ENCODE results near the gene NCOA7.

Gene NCOA7

GRCh38 chr6:125819535-125820326 is 29.0 kb downstream of the NCOA7 start:
- Histone ChIP-seq H3K9me3 (ENCODE audit: low read depth, low read length) (no peaks in the 10 kb centered on the region), H3K9ac (ENCODE audit: insufficient read length) (no peak overlapping the region), H3K27ac (no peak overlapping the region), H3K4me3 (no peak overlapping the region), H3K36me3 (ENCODE audit: insufficient read depth, low read length) (no peaks in the 10 kb centered on the region)
- TF ChIP-seq EZH2 (IDR thresholded peaks at IDR 0.05) (no peak), FOXP2 (optimal IDR thresholded peaks at IDR 0.05; ENCODE audit: control extremely low read depth, extremely low read length, insufficient read depth) (no peak), POLR2AphosphoS5 (IDR thresholded peaks at IDR 0.05; ENCODE audit: borderline replicate concordance, low read depth, low read length) (no peak)
- no peak for DNase-seq (ENCODE audit: low read depth, low spot score)

DNA sequence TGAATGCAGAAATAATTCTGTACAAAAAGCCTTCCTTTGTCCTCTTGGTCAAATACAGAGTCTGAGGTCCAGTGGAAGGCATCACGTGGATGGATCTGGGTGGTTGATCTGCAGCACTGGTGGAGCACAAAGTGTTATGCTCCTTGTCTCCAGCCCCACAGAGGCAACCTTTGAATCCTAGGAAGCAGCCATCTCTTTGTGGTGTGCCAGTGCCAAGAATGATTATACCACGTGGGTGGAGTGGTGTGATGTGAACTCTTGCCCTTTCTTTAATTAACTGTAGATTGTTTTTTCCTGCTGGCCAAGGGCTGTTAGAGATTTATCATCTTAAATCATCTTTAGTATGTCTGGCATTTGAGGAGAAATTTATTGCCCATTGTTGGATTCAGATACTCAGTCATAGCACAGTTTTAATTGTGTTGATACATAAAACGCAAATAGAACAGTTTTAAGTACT is 31.1 kb downstream of the NCOA7 start:
- Histone ChIP-seq H3K4me3 (no peak overlapping the region), H3K27ac (no peak overlapping the region), H3K9me3 (ENCODE audit: low read depth, low read length) (no peaks in the 10 kb centered on the region), H3K36me3 (ENCODE audit: insufficient read depth, low read length) (no peaks in the 10 kb centered on the region), H3K9ac (ENCODE audit: insufficient read length) (no peak overlapping the region)
- no peak for DNase-seq (ENCODE audit: low read depth, low spot score)
- TF ChIP-seq EZH2 (IDR thresholded peaks at IDR 0.05) (no peak), POLR2AphosphoS5 (IDR thresholded peaks at IDR 0.05; ENCODE audit: borderline replicate concordance, low read depth, low read length) (no peak), FOXP2 (optimal IDR thresholded peaks at IDR 0.05; ENCODE audit: control extremely low read depth, extremely low read length, insufficient read depth) (no peak)

GRCh38 chr6:125823180-125823579 is 32.4 kb downstream of the NCOA7 start:
- no peak overlapping the region for H3K4me3 ChIP-seq
- H3K9me3 ChIP-seq (ENCODE audit: low read depth, low read length), result no peaks in the 10 kb centered on the region
- no peak for DNase-seq (ENCODE audit: low read depth, low spot score)
- H3K36me3 ChIP-seq (ENCODE audit: insufficient read depth, low read length), result no peaks in the 10 kb centered on the region
- TF ChIP-seq EZH2 (IDR thresholded peaks at IDR 0.05), result no peak
- no peak overlapping the region for H3K9ac ChIP-seq (ENCODE audit: insufficient read length)
- H3K27ac ChIP-seq, result no peak overlapping the region

DNA sequence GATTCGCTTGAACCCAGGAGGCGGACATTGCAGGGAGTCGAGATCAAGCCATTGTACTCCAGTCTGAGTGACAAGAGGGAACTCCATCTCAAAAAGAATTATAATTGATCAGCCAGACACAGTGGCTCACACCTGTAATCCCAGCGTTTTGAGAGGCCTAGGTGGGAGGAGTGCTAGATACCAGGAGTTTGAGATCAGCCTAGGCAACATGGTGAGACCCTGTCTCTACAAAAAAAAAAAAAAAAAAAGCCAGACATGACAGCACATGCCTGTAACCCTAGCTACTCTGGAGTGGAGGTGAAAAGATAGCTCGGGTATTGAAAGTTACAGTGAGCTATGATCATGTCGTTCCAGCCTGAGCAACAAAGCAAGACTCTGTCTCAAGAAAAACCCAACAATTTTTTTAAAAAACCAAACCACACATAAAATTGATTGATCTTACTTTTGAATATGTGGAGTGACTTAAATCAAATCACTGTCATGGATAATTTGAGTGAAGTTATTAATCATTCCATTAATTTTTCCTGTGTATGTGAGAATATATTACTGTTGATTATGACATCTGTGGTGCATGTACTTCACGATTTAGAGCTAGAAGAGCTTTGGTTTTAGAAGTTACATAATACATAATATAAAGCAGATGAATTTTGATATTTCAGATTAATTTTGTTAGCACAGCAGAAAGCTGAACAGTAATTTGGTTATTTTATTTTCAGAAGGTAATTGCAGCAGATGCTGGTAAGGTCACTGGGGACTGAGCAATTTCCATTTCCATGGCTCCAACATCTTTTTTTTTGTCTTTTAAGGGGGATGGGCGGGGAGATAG is 34.4 kb downstream of the NCOA7 start:
- peak overlapping the region; percentile 39 for H3K27ac ChIP-seq
- TF ChIP-seq EZH2 (IDR thresholded peaks at IDR 0.05), result no peak
- TF ChIP-seq FOXP2 (optimal IDR thresholded peaks at IDR 0.05; ENCODE audit: control extremely low read depth, extremely low read length, insufficient read depth), result no peak
- no peak; the same call in 1 of the 2 replicates for TF ChIP-seq POLR2AphosphoS5 (IDR thresholded peaks at IDR 0.05; ENCODE audit: borderline replicate concordance, low read depth, low read length)
- no peaks in the 10 kb centered on the region for H3K36me3 ChIP-seq (ENCODE audit: insufficient read depth, low read length)
- DNase-seq (ENCODE audit: low read depth, low spot score), result peak; percentile 37
- no peak overlapping the region for H3K9ac ChIP-seq (ENCODE audit: insufficient read length)
- peak overlapping the region; percentile 26; the same call in 1 of the 2 replicates for H3K4me3 ChIP-seq
- H3K9me3 ChIP-seq (ENCODE audit: low read depth, low read length), result no peaks in the 10 kb centered on the region

- H3K9me3 ChIP-seq (ENCODE audit: low read depth, low read length), result no peaks in the 10 kb centered on the region
- no peak overlapping the region for H3K9ac ChIP-seq (ENCODE audit: insufficient read length)
- H3K27ac ChIP-seq, result no peak overlapping the region
- no peak for DNase-seq (ENCODE audit: low read depth, low spot score)
- no peak for TF ChIP-seq POLR2AphosphoS5 (IDR thresholded peaks at IDR 0.05; ENCODE audit: borderline replicate concordance, low read depth, low read length)
- no peak for TF ChIP-seq EZH2 (IDR thresholded peaks at IDR 0.05)
- TF ChIP-seq FOXP2 (optimal IDR thresholded peaks at IDR 0.05; ENCODE audit: control extremely low read depth, extremely low read length, insufficient read depth), result no peak
- H3K36me3 ChIP-seq (ENCODE audit: insufficient read depth, low read length), result no peaks in the 10 kb centered on the region
- no peak overlapping the region for H3K4me3 ChIP-seq
Measured at GRCh38 chr6:125826695-125827463, 36.1 kb downstream of the NCOA7 start.

DNA sequence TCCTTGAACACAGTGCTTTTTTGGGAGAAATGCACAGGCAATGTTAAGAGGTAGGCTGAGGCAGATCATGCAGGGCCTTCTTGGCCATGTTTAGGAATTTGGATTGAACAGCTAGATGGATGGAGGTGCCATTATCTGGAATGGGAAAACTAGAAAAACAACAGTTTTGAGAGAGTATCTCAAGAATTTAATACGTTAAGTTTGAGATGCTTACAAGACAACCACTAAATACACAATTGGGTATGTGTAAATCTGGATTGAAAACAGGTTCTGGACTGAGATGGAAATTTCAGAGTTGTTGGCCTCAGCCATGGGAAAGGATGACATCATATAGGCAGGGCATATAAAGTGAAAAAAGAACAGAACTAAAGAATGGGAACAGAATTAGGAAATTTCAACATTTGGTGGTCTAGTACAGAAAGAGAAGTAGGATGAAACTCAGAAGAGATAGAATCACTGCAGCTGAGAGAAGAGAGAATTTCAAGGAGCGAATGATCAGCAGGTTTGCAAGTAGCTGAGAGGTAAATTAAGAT is 37.1 kb downstream of the NCOA7 start:
- no peak for DNase-seq (ENCODE audit: low read depth, low spot score)
- no peak overlapping the region for H3K9ac ChIP-seq (ENCODE audit: insufficient read length)
- no peak for TF ChIP-seq EZH2 (IDR thresholded peaks at IDR 0.05)
- no peak for TF ChIP-seq FOXP2 (optimal IDR thresholded peaks at IDR 0.05; ENCODE audit: control extremely low read depth, extremely low read length, insufficient read depth)
- TF ChIP-seq POLR2AphosphoS5 (IDR thresholded peaks at IDR 0.05; ENCODE audit: borderline replicate concordance, low read depth, low read length), result no peak
- no peak overlapping the region for H3K4me3 ChIP-seq
- H3K36me3 ChIP-seq (ENCODE audit: insufficient read depth, low read length), result no peaks in the 10 kb centered on the region
- H3K9me3 ChIP-seq (ENCODE audit: low read depth, low read length), result no peaks in the 10 kb centered on the region
- no peak overlapping the region for H3K27ac ChIP-seq

DNA sequence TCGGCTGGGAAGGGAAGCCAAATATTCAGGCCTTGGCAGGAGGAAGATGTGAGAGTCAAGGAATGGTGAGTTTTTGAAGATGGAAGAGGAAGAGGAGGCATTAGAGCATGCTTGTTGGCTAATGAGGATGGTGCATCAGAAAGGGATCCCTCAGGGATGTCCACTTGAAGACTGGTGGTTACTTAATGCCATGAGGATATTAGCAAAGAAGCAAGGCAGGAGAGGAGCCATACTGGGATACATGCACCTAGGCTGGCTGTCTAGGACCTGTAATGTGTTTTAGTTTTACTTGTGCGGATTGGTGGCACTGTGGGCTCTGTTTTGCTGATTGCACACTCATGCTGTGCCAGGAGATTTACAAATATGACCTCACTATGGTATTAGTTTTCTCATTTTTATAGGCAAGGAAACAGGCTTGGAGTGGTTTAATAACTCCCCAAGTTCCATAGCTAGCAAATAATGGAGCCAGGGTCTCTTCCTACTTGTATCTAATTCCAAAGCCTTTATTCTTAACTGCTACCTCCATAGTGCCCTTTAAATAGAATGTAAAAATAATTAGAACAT is 37.8 kb downstream of the NCOA7 start:
- H3K4me3 ChIP-seq, result no peak overlapping the region
- H3K36me3 ChIP-seq (ENCODE audit: insufficient read depth, low read length), result no peaks in the 10 kb centered on the region
- no peak overlapping the region for H3K27ac ChIP-seq
- TF ChIP-seq POLR2AphosphoS5 (IDR thresholded peaks at IDR 0.05; ENCODE audit: borderline replicate concordance, low read depth, low read length) (no peak), FOXP2 (optimal IDR thresholded peaks at IDR 0.05; ENCODE audit: control extremely low read depth, extremely low read length, insufficient read depth) (no peak), EZH2 (IDR thresholded peaks at IDR 0.05) (no peak)
- no peak overlapping the region for H3K9ac ChIP-seq (ENCODE audit: insufficient read length)
- H3K9me3 ChIP-seq (ENCODE audit: low read depth, low read length), result no peaks in the 10 kb centered on the region
- no peak for DNase-seq (ENCODE audit: low read depth, low spot score)

All from SK-N-MC (cell line).